ENCODE data around the gene PAN3. TPM values are rescaled to one million over a fixed set of nuclear protein-coding genes. Genes with fewer than 3 reads are reported as not detected.

Gene PAN3
- total and polyA plus RNA-seq, 5 donors from 2014 or later, result 3.1 to 81.4 (median 3.6) TPM

GRCh38 chr13:28339419-28339818 is 201.1 kb downstream of the PAN3 start:
- H3K27ac ChIP-seq (ENCODE audit: insufficient read depth, low read length, poor library complexity, severe bottlenecking), result no peak overlapping the region
- ATAC-seq (ENCODE audit: low read depth in 2 of 2) (no peak), DNase-seq (no peak)
- Mint-ChIP-seq H3K36me3 (no peaks in the 10 kb centered on the region), H3K27me3 (peaks cover 21% of the 10 kb centered on the region), H3K4me3 (no peak overlapping the region), H3K4me1 (no peaks in the 10 kb centered on the region), H3K27ac (no peak overlapping the region), H3K9me3 (peaks cover 0 to 1% (median 0%) of the 10 kb centered on the region in 7 donors)
- H3K36me3 ChIP-seq (ENCODE audit: control insufficient read depth, insufficient read depth, low read length), result no peaks in the 10 kb centered on the region
- no peaks in the 10 kb centered on the region for H3K9me3 ChIP-seq (ENCODE audit: control insufficient read depth in 2 of 2, low read length in 2 of 2)
- H3K4me3 ChIP-seq (ENCODE audit: low read depth, low read length), result no peak overlapping the region
- H3K27me3 ChIP-seq (ENCODE audit: control insufficient read depth, insufficient read depth, low read length), result peaks cover 1% of the 10 kb centered on the region
- no peaks in the 10 kb centered on the region for H3K4me1 ChIP-seq (ENCODE audit: control insufficient read depth, insufficient read depth, low read length, poor library complexity, severe bottlenecking)

- no peaks in the 10 kb centered on the region for H3K36me3 ChIP-seq (ENCODE audit: control insufficient read depth, insufficient read depth, low read length)
- H3K4me3 Mint-ChIP-seq, result no peak overlapping the region
- H3K4me1 ChIP-seq (ENCODE audit: control insufficient read depth, insufficient read depth, low read length, poor library complexity, severe bottlenecking), result no peaks in the 10 kb centered on the region
- no peaks in the 10 kb centered on the region for H3K4me1 Mint-ChIP-seq
- peaks cover 0 to 1% (median 0%) of the 10 kb centered on the region in 7 donors for H3K9me3 Mint-ChIP-seq
- H3K27me3 ChIP-seq (ENCODE audit: control insufficient read depth, insufficient read depth, low read length), result peaks cover 1% of the 10 kb centered on the region
- ATAC-seq (ENCODE audit: low read depth in 2 of 2) (no peak), DNase-seq (no peak)
- no peak overlapping the region for H3K27ac Mint-ChIP-seq
- no peaks in the 10 kb centered on the region for H3K36me3 Mint-ChIP-seq
- no peaks in the 10 kb centered on the region for H3K9me3 ChIP-seq (ENCODE audit: control insufficient read depth in 2 of 2, low read length in 2 of 2)
- no peak overlapping the region for H3K27ac ChIP-seq (ENCODE audit: insufficient read depth, low read length, poor library complexity, severe bottlenecking)
- H3K4me3 ChIP-seq (ENCODE audit: low read depth, low read length), result no peak overlapping the region
- H3K27me3 Mint-ChIP-seq, result peaks cover 24% of the 10 kb centered on the region
These were observed 202.0 kb downstream of the PAN3 start for GRCh38 chr13:28340272-28340793.

DNA sequence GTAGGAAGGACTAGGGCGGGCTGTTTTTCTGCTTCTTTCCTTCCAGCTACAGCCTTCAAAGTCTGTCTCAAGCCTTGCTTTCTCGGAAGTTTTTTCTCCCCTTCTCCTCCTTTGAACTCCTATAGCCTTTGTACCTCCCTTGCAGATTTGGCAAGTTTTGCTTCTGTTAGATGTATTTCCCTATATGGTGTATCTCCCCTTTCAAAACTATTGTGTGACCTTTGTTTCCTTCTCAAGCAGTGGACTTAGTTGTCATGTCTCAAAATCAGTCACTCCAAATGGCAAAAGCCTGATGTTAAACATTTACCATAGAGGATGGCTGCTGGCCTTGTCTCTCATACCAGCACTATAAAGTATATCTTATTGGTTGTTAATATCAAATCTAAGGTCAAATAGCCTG is 203.9 kb downstream of the PAN3 start:
- H3K27me3 Mint-ChIP-seq, result peaks cover 32% of the 10 kb centered on the region
- no peaks in the 10 kb centered on the region for H3K4me1 Mint-ChIP-seq

GRCh38 chr13:28344163-28344562 is 205.8 kb downstream of the PAN3 start:
- H3K36me3 Mint-ChIP-seq, result no peaks in the 10 kb centered on the region

More for the DNA sequence above, 203.9 kb downstream of the PAN3 start:
- Histone ChIP-seq H3K4me3 (ENCODE audit: low read depth, low read length) (no peak overlapping the region), H3K36me3 (ENCODE audit: control insufficient read depth, insufficient read depth, low read length) (no peaks in the 10 kb centered on the region), H3K4me1 (ENCODE audit: control insufficient read depth, insufficient read depth, low read length, poor library complexity, severe bottlenecking) (no peaks in the 10 kb centered on the region), H3K27ac (ENCODE audit: insufficient read depth, low read length, poor library complexity, severe bottlenecking) (no peak overlapping the region), H3K9me3 (ENCODE audit: control insufficient read depth in 2 of 2, low read length in 2 of 2) (no peaks in the 10 kb centered on the region), H3K27me3 (ENCODE audit: control insufficient read depth, insufficient read depth, low read length) (peaks cover 1% of the 10 kb centered on the region)
- H3K36me3 Mint-ChIP-seq, result no peaks in the 10 kb centered on the region
- no peak overlapping the region for H3K27ac Mint-ChIP-seq
- H3K4me3 Mint-ChIP-seq, result no peak overlapping the region
- DNase-seq (no peak), ATAC-seq (ENCODE audit: low read depth in 2 of 2) (no peak)
- peaks cover 0 to 1% (median 0%) of the 10 kb centered on the region in 7 donors for H3K9me3 Mint-ChIP-seq

More at GRCh38 chr13:28344163-28344562, 205.8 kb downstream of the PAN3 start:
- H3K27me3 ChIP-seq (ENCODE audit: control insufficient read depth, insufficient read depth, low read length), result no peaks in the 10 kb centered on the region
- H3K27ac ChIP-seq (ENCODE audit: insufficient read depth, low read length, poor library complexity, severe bottlenecking), result no peak overlapping the region
- peaks cover 0 to 5% (median 1%) of the 10 kb centered on the region in 4 donors for H3K4me1 Mint-ChIP-seq
- no peaks in the 10 kb centered on the region for H3K36me3 ChIP-seq (ENCODE audit: control insufficient read depth, insufficient read depth, low read length)
- no peak overlapping the region for H3K4me3 ChIP-seq (ENCODE audit: low read depth, low read length)
- ATAC-seq (ENCODE audit: low read depth in 2 of 2) (no peak), DNase-seq (no peak)
- H3K9me3 Mint-ChIP-seq, result peaks cover 0 to 1% (median 0%) of the 10 kb centered on the region in 7 donors
- H3K4me3 Mint-ChIP-seq, result no peak overlapping the region
- H3K9me3 ChIP-seq (ENCODE audit: control insufficient read depth in 2 of 2, low read length in 2 of 2), result no peaks in the 10 kb centered on the region
- H3K27me3 Mint-ChIP-seq, result peaks cover 32% of the 10 kb centered on the region
- no peak overlapping the region for H3K27ac Mint-ChIP-seq
- H3K4me1 ChIP-seq (ENCODE audit: control insufficient read depth, insufficient read depth, low read length, poor library complexity, severe bottlenecking), result no peaks in the 10 kb centered on the region

Other genes starting within 250 kb of the PAN3 start
- not detected for gene PDX1, start 218.5 kb upstream of the PAN3 start, total RNA-seq
- gene PDX1, start 218.5 kb upstream of the PAN3 start, polyA plus RNA-seq, result not detected
- gene CDX2, start 169.2 kb upstream of the PAN3 start, total RNA-seq, result not detected
- not detected for gene CDX2, start 169.2 kb upstream of the PAN3 start, polyA plus RNA-seq
- not detected for gene URAD, start 149.9 kb upstream of the PAN3 start, total RNA-seq
- gene URAD, start 149.9 kb upstream of the PAN3 start, polyA plus RNA-seq, result not detected
- 0.39 TPM for gene FLT3, start 38.0 kb upstream of the PAN3 start, total RNA-seq
- gene FLT3, start 38.0 kb upstream of the PAN3 start, polyA plus RNA-seq, result not detected